DND-41 (cell line): Measurements from ENCODE around the gene CMC4.

ENCODE experiments used
- ATAC-seq: fragments of 200-7000 bp; cut with Tn5 transposase; 3 replicates; pipeline ENCODE4 v1.9.1; 2021; ENCODE audit warnings: low read depth; ENCODE audit not compliant: insufficient read depth
- DNase-seq: peaks from one replicate; pipeline ENCODE4 v3.0.0-alpha.2; 2020
- H2AFZ ChIP-seq: 2 replicates; pipeline ENCODE4 v1.6.0; 2012; ENCODE audit warnings: low read depth, low read length
- H3K27ac ChIP-seq: 2 replicates; pipeline ENCODE4 v1.5.1; 2012; ENCODE audit warnings: low read length, inconsistent platforms
- H3K27me3 ChIP-seq: fragments of 200-600 bp; sonication (generic); 2 replicates; pipeline ENCODE4 v1.6.0; 2012; ENCODE audit warnings: low read length, mild to moderate bottlenecking, inconsistent platforms; ENCODE audit not compliant: insufficient read depth, poor library complexity
- H3K36me3 ChIP-seq: 2 replicates; pipeline ENCODE4 v1.5.1; 2012; ENCODE audit warnings: low read length, inconsistent platforms; ENCODE audit not compliant: insufficient read depth
- H3K4me1 ChIP-seq: 2 replicates; pipeline ENCODE4 v1.5.1; 2012; ENCODE audit warnings: mild to moderate bottlenecking, low read length; ENCODE audit not compliant: insufficient read depth
- H3K4me2 ChIP-seq: 2 replicates; pipeline ENCODE4 v1.6.0; 2012; ENCODE audit warnings: mild to moderate bottlenecking, moderate library complexity, low read length, inconsistent platforms; ENCODE audit not compliant: insufficient read depth
- H3K4me3 ChIP-seq, 2 experiments: fragments of 200-600 bp in 1 of 2; shearing (Covaris generic) in 1 of 2; 2 replicates each; pipeline ENCODE4 v1.5.1; 2012 to 2016; ENCODE audit warnings: inconsistent platforms in 2 of 2, low read length in 2 of 2, mild to moderate bottlenecking in 2 of 2, low read depth in 1 of 2, moderate library complexity in 1 of 2
- H3K79me2 ChIP-seq: 2 replicates; pipeline ENCODE4 v1.6.0; 2012; ENCODE audit warnings: low read length, inconsistent platforms; ENCODE audit not compliant: insufficient read depth
- H3K9ac ChIP-seq: 2 replicates; pipeline ENCODE4 v1.6.0; 2012; ENCODE audit warnings: low read depth, mild to moderate bottlenecking, inconsistent platforms, low read length, moderate library complexity
- H3K9me3 ChIP-seq: 2 replicates; pipeline ENCODE4 v1.5.1; 2012; ENCODE audit warnings: low read length, moderate library complexity, mild to moderate bottlenecking, inconsistent platforms; ENCODE audit not compliant: insufficient read depth, severe bottlenecking
- H4K20me1 ChIP-seq: 2 replicates; pipeline ENCODE4 v1.6.0; 2012; ENCODE audit warnings: low read length; ENCODE audit not compliant: insufficient read depth
- CTCF ChIP-seq: IDR thresholded peaks from 2 replicates; pipeline ENCODE4 v1.5.1; 2012; ENCODE audit warnings: borderline replicate concordance, low read length, moderate library complexity, mild to moderate bottlenecking; ENCODE audit not compliant: poor library complexity, severe bottlenecking; ENCODE audit errors: extremely low read depth
- EZH2 ChIP-seq: IDR thresholded peaks from 3 replicates; pipeline ENCODE4 v1.6.1; 2012; ENCODE audit warnings: borderline replicate concordance, low read depth, mild to moderate bottlenecking, moderate library complexity, low read length, inconsistent platforms; ENCODE audit not compliant: severe bottlenecking

The CMC4 gene

DNA sequence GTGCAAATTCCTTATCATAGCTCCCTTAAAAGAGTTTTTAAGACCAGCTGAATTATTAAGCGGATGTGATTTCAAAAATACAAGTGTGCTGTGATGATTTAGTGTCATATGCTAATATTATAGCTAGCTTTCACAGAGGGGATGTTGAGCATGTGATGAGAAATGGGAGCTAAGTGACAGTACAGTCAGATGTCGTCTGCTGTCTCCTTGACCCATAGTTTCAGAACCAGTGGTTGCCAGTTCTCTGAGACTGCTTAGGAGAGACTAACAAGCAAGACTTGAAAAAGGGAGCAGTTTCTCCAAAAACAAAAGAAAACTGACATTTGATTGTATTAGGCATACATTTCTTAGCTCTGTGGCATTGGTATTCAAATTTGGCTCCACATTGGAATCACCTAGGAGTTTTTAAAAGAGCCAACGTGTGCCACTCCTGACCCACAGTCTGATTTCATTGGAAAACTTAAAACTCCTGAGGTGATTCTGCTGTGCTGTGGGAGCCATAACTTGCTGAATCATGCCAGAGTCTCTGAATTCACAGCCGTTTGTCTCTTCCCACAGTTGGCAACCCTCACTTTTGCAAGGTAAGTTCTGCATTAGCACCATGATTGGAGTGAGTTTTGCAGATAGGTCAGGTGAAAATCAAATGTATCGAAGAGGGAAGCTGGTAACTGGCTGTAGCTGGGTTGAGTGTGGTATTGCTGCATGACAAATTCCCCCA is 24.0 kb downstream of the CMC4 start:
- no peak for TF ChIP-seq CTCF
- TF ChIP-seq EZH2 = no peak
- Histone ChIP-seq H3K79me2 (peaks cover 13% of the 10 kb centered on the region; the same call in 1 of the 2 replicates), H3K4me3 (no peak overlapping the region), H3K9me3 (no peaks in the 10 kb centered on the region), H3K27me3 (no peaks in the 10 kb centered on the region), H4K20me1 (no peaks in the 10 kb centered on the region), H3K27ac (no peak overlapping the region), H3K4me1 (no peaks in the 10 kb centered on the region), H3K4me2 (no peak overlapping the region), H2AFZ (no peak overlapping the region), H3K36me3 (peaks cover 23% of the 10 kb centered on the region), H3K9ac (no peak overlapping the region)
- no peak for DNase-seq
- ATAC-seq = no peak

- H3K4me2 ChIP-seq = no peak overlapping the region
- no peak overlapping the region for H3K4me3 ChIP-seq
- no peaks in the 10 kb centered on the region for H3K27me3 ChIP-seq
- peaks cover 17% of the 10 kb centered on the region; the same call in 1 of the 2 replicates for H3K36me3 ChIP-seq
- H3K9me3 ChIP-seq = no peaks in the 10 kb centered on the region
- TF ChIP-seq EZH2 (no peak), CTCF (no peak)
- H3K27ac ChIP-seq = no peak overlapping the region
- peaks cover 15% of the 10 kb centered on the region; the same call in 1 of the 2 replicates for H3K79me2 ChIP-seq
- H3K9ac ChIP-seq = no peak overlapping the region
- no peak overlapping the region for H2AFZ ChIP-seq
- no peaks in the 10 kb centered on the region for H3K4me1 ChIP-seq
- H4K20me1 ChIP-seq = no peaks in the 10 kb centered on the region
- DNase-seq = no peak
- ATAC-seq = no peak
Observed at GRCh38 chrX:155046129-155046810, 24.7 kb downstream of the CMC4 start.

- no peaks in the 10 kb centered on the region for H4K20me1 ChIP-seq
- H3K27ac ChIP-seq = no peak overlapping the region
- H3K79me2 ChIP-seq = peaks cover 54% of the 10 kb centered on the region
- no peaks in the 10 kb centered on the region for H3K9me3 ChIP-seq
- ATAC-seq = no peak
- no peak for TF ChIP-seq EZH2
- H3K4me1 ChIP-seq = no peaks in the 10 kb centered on the region
- no peak overlapping the region for H3K9ac ChIP-seq
- H3K4me3 ChIP-seq = no peak overlapping the region
- no peak for DNase-seq
- H3K36me3 ChIP-seq = peaks cover 25% of the 10 kb centered on the region; the same call in 1 of the 2 replicates
- no peak overlapping the region for H2AFZ ChIP-seq
- H3K27me3 ChIP-seq = no peaks in the 10 kb centered on the region
- no peak overlapping the region for H3K4me2 ChIP-seq
Observed at GRCh38 chrX:155035688-155036087, 35.2 kb downstream of the CMC4 start.

DNA sequence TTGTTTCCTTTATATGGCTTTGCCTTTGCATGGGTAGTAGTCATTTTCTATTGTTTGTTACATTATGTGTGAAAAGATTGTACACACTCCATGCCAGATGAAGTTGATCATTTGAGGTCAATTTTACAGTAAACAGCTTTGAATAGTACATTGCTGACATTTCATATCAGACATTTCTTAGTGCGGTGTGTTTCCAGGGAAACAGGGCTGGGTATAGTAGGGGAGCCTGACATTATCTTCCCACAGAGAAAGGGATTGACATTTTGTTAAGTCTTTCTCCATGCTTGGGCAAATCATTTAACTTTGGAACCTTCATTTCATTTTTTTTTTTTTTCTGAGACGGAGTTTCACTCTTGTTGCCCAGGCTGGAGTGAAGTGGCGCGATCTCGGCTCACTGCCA is 39.3 kb downstream of the CMC4 start:
- no peak for ATAC-seq
- no peak for DNase-seq
- TF ChIP-seq CTCF (no peak), EZH2 (no peak)
- no peak overlapping the region for H3K4me2 ChIP-seq
- H3K27ac ChIP-seq = no peak overlapping the region
- no peaks in the 10 kb centered on the region for H3K27me3 ChIP-seq
- H3K79me2 ChIP-seq = peaks cover 62% of the 10 kb centered on the region
- no peaks in the 10 kb centered on the region for H4K20me1 ChIP-seq
- H3K36me3 ChIP-seq = peaks cover 20% of the 10 kb centered on the region
- no peaks in the 10 kb centered on the region for H3K9me3 ChIP-seq
- H3K4me3 ChIP-seq = no peak overlapping the region
- peaks cover 16% of the 10 kb centered on the region for H3K4me1 ChIP-seq
- no peak overlapping the region for H3K9ac ChIP-seq
- H2AFZ ChIP-seq = no peak overlapping the region
